Measurements from ENCODE around the gene SORL1-AS1.

SORL1-AS1 gene

GRCh38 chr11:121420398-121420797, 32.4 kb downstream of the SORL1-AS1 start:
- no peak overlapping the region for H3K18ac ChIP-seq (ENCODE audit: insufficient read length, low read depth, low read length)
- H3K9me3 Mint-ChIP-seq, result peaks cover 9 to 10% of the 10 kb centered on the region in 2 experiments; a peak in 4 of 5 replicates
- H2AFZ ChIP-seq (ENCODE audit: low read length), result no peak overlapping the region
- H3T11ph ChIP-seq (ENCODE audit: low read length), result no peak overlapping the region
- no peak overlapping the region for H2BK5ac ChIP-seq (ENCODE audit: insufficient read length, low read length)
- H4K5ac ChIP-seq (ENCODE audit: insufficient read length, low read depth, low read length), result no peak overlapping the region
- H3K9ac ChIP-seq (ENCODE audit: extremely low read depth, insufficient read length, low read length), result no peak overlapping the region
- no peak overlapping the region for H3K4ac ChIP-seq (ENCODE audit: low read depth, low read length)
- H2BK120ac ChIP-seq (ENCODE audit: low read depth, low read length, poor library complexity, severe bottlenecking), result no peak overlapping the region
- no peak overlapping the region for H3K56ac ChIP-seq (ENCODE audit: insufficient read length, low read depth, low read length)
- peaks cover 14 to 26% of the 10 kb centered on the region in 2 experiments for H3K4me1 Mint-ChIP-seq
- H2AK5ac ChIP-seq (ENCODE audit: insufficient read length, low read length), result no peak overlapping the region
- 0 out of 2 replicates have a peak, but pooled peaks cover 4% of the 10 kb centered on the region for H3K4me1 ChIP-seq (ENCODE audit: insufficient read depth, low read length)
- H3K79me1 ChIP-seq (ENCODE audit: insufficient read depth, low read depth, low read length, poor library complexity, severe bottlenecking), result no peaks in the 10 kb centered on the region
- H2BK15ac ChIP-seq (ENCODE audit: low read depth, low read length), result no peak overlapping the region
- DNase-seq, result no peak
- no peak overlapping the region for H2BK20ac ChIP-seq (ENCODE audit: low read depth, low read length, poor library complexity, severe bottlenecking)
- H3K27me3 ChIP-seq (ENCODE audit: insufficient read depth, low read length), result no peaks in the 10 kb centered on the region
- H3K14ac ChIP-seq (ENCODE audit: insufficient read depth, low read length), result no peak overlapping the region
- H3K4me2 ChIP-seq (ENCODE audit: insufficient read depth, insufficient read length, low read length), result no peak overlapping the region
- no peaks in the 10 kb centered on the region for H3K23me2 ChIP-seq (ENCODE audit: insufficient read length, low read depth, low read length, poor library complexity, severe bottlenecking)
- peaks cover 6 to 11% (median 7%) of the 10 kb centered on the region in 3 experiments for H3K36me3 Mint-ChIP-seq (ENCODE audit: insufficient read depth in 1 of 3, low read depth in 3 of 3)
- no CpG with 5 or more reads among the region's 2 CpGs for WGBS (ENCODE audit: extremely low coverage, insufficient read length, low lambda C conversion rate)
- no peak for TF ChIP-seq CTCF (conservative IDR thresholded peaks at IDR 0.05)
- H2BK12ac ChIP-seq (ENCODE audit: insufficient read length, low read depth, low read length), result no peak overlapping the region
- no peaks in the 10 kb centered on the region for H4K20me1 ChIP-seq (ENCODE audit: control insufficient read depth, insufficient read depth, insufficient read length)
- H3K27me3 Mint-ChIP-seq (ENCODE audit: low read depth), result no peaks in the 10 kb centered on the region
- no peak overlapping the region for H3K27ac ChIP-seq (ENCODE audit: insufficient read length, low read depth, low read length)
- H3K79me2 ChIP-seq (ENCODE audit: insufficient read depth, low read length), result no peaks in the 10 kb centered on the region
- no peaks in the 10 kb centered on the region for H3K9me3 ChIP-seq (ENCODE audit: control insufficient read depth, low read depth, low read length)
- H3K27ac Mint-ChIP-seq, result no peak overlapping the region; a peak in 2 of 7 replicates
- H3K4me3 Mint-ChIP-seq, result no peak overlapping the region
- H4K91ac ChIP-seq (ENCODE audit: insufficient read length, low read depth, low read length), result no peak overlapping the region
- no peak overlapping the region for H4K8ac ChIP-seq (replicated peaks; ENCODE audit: insufficient read length, low read depth, low read length)
- no peak overlapping the region for H3K23ac ChIP-seq (ENCODE audit: insufficient read length, low read depth, low read length)
